Measurements from ENCODE around the gene SUPT20HL2. TPM values are rescaled to one million over a fixed set of nuclear protein-coding genes. Genes with fewer than 3 reads are reported as not detected.

The SUPT20HL2 gene
- total and polyA plus RNA-seq, 10 of the 15 experiments (the other 5 are each of a cell fraction or from before 2014, with no cell fraction given): not detected

GRCh38 chrX:24333371-24333770 is 19.5 kb upstream of the SUPT20HL2 start (continued):
- TF ChIP-seq FOXK2 (IDR thresholded peaks at IDR 0.05): no peak
- TF ChIP-seq ZBTB33 (IDR thresholded peaks at IDR 0.05): no peak
- no peak for TF ChIP-seq YY1 (IDR thresholded peaks at IDR 0.05; ENCODE audit: low read depth, low read length)
- TF ChIP-seq SMAD1 (IDR thresholded peaks at IDR 0.05; ENCODE audit: low read depth, partially characterized antibody): no peak

GRCh38 chrX:24332878-24333277 is 19.0 kb upstream of the SUPT20HL2 start:
- Histone ChIP-seq H3K36me3 (ENCODE audit: control insufficient read depth in 2 of 2, insufficient read depth in 2 of 2, low read length in 1 of 2) (no peaks in the 10 kb centered on the region), H3K9me3 (replicated peaks; ENCODE audit: control insufficient read depth, insufficient read depth, low read length) (no peaks in the 10 kb centered on the region), H3K79me2 (ENCODE audit: control insufficient read depth, insufficient read depth, low read length) (no peaks in the 10 kb centered on the region), H3K4me1 (ENCODE audit: control insufficient read depth, insufficient read depth, low read length) (no peaks in the 10 kb centered on the region), H3K4me3 (no peak overlapping the region), H4K20me1 (ENCODE audit: control insufficient read depth, insufficient read depth) (no peaks in the 10 kb centered on the region), H3K27ac (ENCODE audit: control insufficient read depth, insufficient read depth) (no peak overlapping the region), H2AFZ (ENCODE audit: control insufficient read depth, low read depth, low read length) (no peak overlapping the region), H3K4me2 (ENCODE audit: control insufficient read depth, insufficient read depth) (no peak overlapping the region), H3K27me3 (replicated peaks in 1 of 2; ENCODE audit: control insufficient read depth in 2 of 2, insufficient read depth in 2 of 2, low read length in 1 of 2) (no peaks in the 10 kb centered on the region), H3K9ac (ENCODE audit: control insufficient read depth, insufficient read depth, low read length) (no peak overlapping the region)
- WGBS (ENCODE audit: insufficient coverage, insufficient replicate concordance, low lambda C conversion rate, missing lambda C conversion rate): 26% methylated on average over 4 of the region's 4 CpGs
- in situ Hi-C loops (cut with MboI): no loop called here
- POLR2A ChIA-PET: interaction anchor here (0.6 kb wide), 1 partner anchor 622 kb away, joined by 3 read pairs; no protein-coding TSS in a partner anchor
- DNase-seq (ENCODE audit: low read depth, low spot score): no peak
- TF ChIP-seq BCL3 (IDR thresholded peaks at IDR 0.05; ENCODE audit: borderline replicate concordance, insufficient read depth, low read depth, low read length, poor library complexity, severe bottlenecking): no peak
- TF ChIP-seq TCF7 (IDR thresholded peaks at IDR 0.05; ENCODE audit: borderline replicate concordance): no peak
- no peak for TF ChIP-seq MEF2B (IDR thresholded peaks at IDR 0.05; ENCODE audit: partially characterized antibody, poor library complexity, severe bottlenecking)
- no peak for TF ChIP-seq SMARCA5 (IDR thresholded peaks at IDR 0.05)
- no peak for TF ChIP-seq SIN3A (IDR thresholded peaks at IDR 0.05; ENCODE audit: low read depth, low read length)
- no peak for TF ChIP-seq BCL11A (IDR thresholded peaks at IDR 0.05; ENCODE audit: low read depth, low read length)
- no peak for TF ChIP-seq BCLAF1 (IDR thresholded peaks at IDR 0.05)
- TF ChIP-seq MXI1 (IDR thresholded peaks at IDR 0.05; ENCODE audit: low read depth, low read length): no peak
- TF ChIP-seq ASH2L (IDR thresholded peaks at IDR 0.05; ENCODE audit: borderline replicate concordance, low read depth): no peak
- TF ChIP-seq KLF5 (IDR thresholded peaks at IDR 0.05; ENCODE audit: partially characterized antibody): no peak
- TF ChIP-seq ETV6 (conservative IDR thresholded peaks at IDR 0.05 in 1 of 2, IDR thresholded peaks at IDR 0.05 in 1 of 2; ENCODE audit: borderline replicate concordance in 1 of 2, low read depth in 1 of 2): no peak
- no peak for TF ChIP-seq GATAD2B (conservative IDR thresholded peaks at IDR 0.05; ENCODE audit: low read depth)
- no peak for TF ChIP-seq TBL1XR1 (IDR thresholded peaks at IDR 0.05; ENCODE audit: low read depth, low read length)
- no peak for TF ChIP-seq RAD21 (IDR thresholded peaks at IDR 0.05; ENCODE audit: insufficient read depth, low read depth, low read length)
- FAIRE-seq: no peak
- CTCF ChIA-PET: no interaction called here
- RAD21 ChIA-PET (ENCODE audit: unreplicated experiment): no interaction called here
- no TSS peak for BruUV-seq (replicated peaks)
- SMC1A ChIA-PET (ENCODE audit: uncharacterized antibody, unreplicated experiment): no interaction called here
- intact Hi-C loops (cut with micrococcal nuclease; ENCODE audit: unreplicated experiment): no loop called here
- no peak for ATAC-seq
